Calu3 (cell line): ENCODE results near the gene ODAD3. TPM values are rescaled to one million over a fixed set of nuclear protein-coding genes. Genes with fewer than 3 reads are reported as not detected.
"Not testable (repeated sequence)": the region's sequence is repeated elsewhere in the genome, so short reads cannot be mapped to it uniquely, and the experiment has no call there.

Source experiments
- BruUV-seq: library from RNA; stranded (reverse); fragments of 400-500 nt; replicated peaks from 2 replicates; lab custom pipeline; 2021; lab: Mats Ljungman, UMichigan
- CTCF ChIA-PET: fragments of 300-600 bp; sonication (Branson Sonifier 250); formaldehyde crosslinking; loops from one replicate; lab custom pipeline; 2022; ENCODE audit warnings: antibody characterized with exemption; lab: Charles Lee
- DNase-seq: peaks from one replicate; pipeline ENCODE4 v3.0.0; 2022
- H3K27ac Mint-ChIP-seq: one replicate; pipeline ENCODE4 v1.8.0; 2022; ENCODE audit warnings: mixed read lengths; ENCODE audit not compliant: unreplicated experiment
- H3K27me3 Mint-ChIP-seq: one replicate; pipeline ENCODE4 v1.8.0; 2022; ENCODE audit warnings: mixed read lengths; ENCODE audit not compliant: unreplicated experiment
- H3K36me3 Mint-ChIP-seq: one replicate; pipeline ENCODE4 v1.8.0; 2022; ENCODE audit warnings: mild to moderate bottlenecking, moderate library complexity, mixed read lengths; ENCODE audit not compliant: insufficient read depth, unreplicated experiment
- H3K4me1 Mint-ChIP-seq: one replicate; pipeline ENCODE4 v1.8.0; 2022; ENCODE audit warnings: mild to moderate bottlenecking, low read depth, mixed read lengths; ENCODE audit not compliant: unreplicated experiment
- H3K4me3 Mint-ChIP-seq: one replicate; pipeline ENCODE4 v1.8.0; 2022; ENCODE audit warnings: mild to moderate bottlenecking, low read depth, moderate library complexity, mixed read lengths; ENCODE audit not compliant: unreplicated experiment
- H3K9me3 Mint-ChIP-seq: one replicate; pipeline ENCODE4 v1.8.0; 2022; ENCODE audit warnings: low read depth, mixed read lengths; ENCODE audit not compliant: unreplicated experiment
- CTCF ChIP-seq: fragments of 200-600 bp; IDR thresholded peaks from one replicate; pipeline ENCODE4 v1.8.0; 2022; ENCODE audit warnings: antibody characterized with exemption; ENCODE audit not compliant: unreplicated experiment
- intact Hi-C: fragments of 100-400 bp; cut with micrococcal nuclease; formaldehyde crosslinking; loops from one replicate; pipeline ENCODE4 v1.10.0; 2022; ENCODE audit not compliant: unreplicated experiment
- total RNA-seq: library from RNA; stranded (reverse); gene quantifications from 2 replicates; pipeline ENCODE4 v1.2.3, GENCODE V29; 2022

The ODAD3 gene
- total RNA-seq, 1 experiment from 2014 or later = not detected

- intact Hi-C loops = loop anchor here (5.0 kb wide), 2 partner anchors 36 to 89 kb away; partner anchors contain the start of gene RGL3
- peak; percentile 95 for DNase-seq
- Mint-ChIP-seq H3K9me3 (no peaks in the 10 kb centered on the region), H3K27ac (peak overlapping the region; percentile 90), H3K4me3 (peak overlapping the region; percentile 80), H3K4me1 (peaks cover 29% of the 10 kb centered on the region), H3K36me3 (peaks cover 41% of the 10 kb centered on the region), H3K27me3 (no peaks in the 10 kb centered on the region)
- no TSS peak for BruUV-seq
- peak; percentile 33 for TF ChIP-seq CTCF
- CTCF ChIA-PET = interaction anchor here (0.6 to 1.8 kb wide), 12 partner anchors 19 to 238 kb away, joined by 3 to 15 read pairs (median 4); partner anchors contain the start of genes CCDC159, ECSIT, KANK2 and ODAD3
These were observed 54.0 kb downstream of the ODAD3 start for GRCh38 chr19:11380653-11381537.

GRCh38 chr19:11379857-11380350 is 55.0 kb downstream of the ODAD3 start:
- peak overlapping the region; percentile 80 for H3K4me3 Mint-ChIP-seq
- no peaks in the 10 kb centered on the region for H3K27me3 Mint-ChIP-seq
- peaks cover 29% of the 10 kb centered on the region for H3K4me1 Mint-ChIP-seq
- H3K9me3 Mint-ChIP-seq = no peaks in the 10 kb centered on the region
- intact Hi-C loops = loop anchor here (5.0 to 10.0 kb wide), 3 partner anchors 37 to 88 kb away; partner anchors contain the start of gene RGL3
- no peak overlapping the region for H3K27ac Mint-ChIP-seq
- no peak for TF ChIP-seq CTCF
- DNase-seq = no peak
- CTCF ChIA-PET = no interaction called here
- H3K36me3 Mint-ChIP-seq = peaks cover 41% of the 10 kb centered on the region
- no TSS peak for BruUV-seq

GRCh38 chr19:11379269-11379845 is 55.6 kb downstream of the ODAD3 start:
- intact Hi-C loops = loop anchor here (10.0 kb wide), 1 partner anchor 55 kb away; no protein-coding TSS in a partner anchor

GRCh38 chr19:11378319-11379189 is 56.4 kb downstream of the ODAD3 start:
- no peak for TF ChIP-seq CTCF
- Mint-ChIP-seq H3K9me3 (no peaks in the 10 kb centered on the region), H3K27me3 (no peaks in the 10 kb centered on the region), H3K4me3 (no peak overlapping the region), H3K4me1 (peaks cover 29% of the 10 kb centered on the region), H3K27ac (peak overlapping the region; percentile 60), H3K36me3 (peaks cover 41% of the 10 kb centered on the region)
- intact Hi-C loops = loop anchor here (10.0 kb wide), 1 partner anchor 54 kb away; no protein-coding TSS in a partner anchor
- no TSS peak for BruUV-seq
- peak; percentile 45 for DNase-seq
- CTCF ChIA-PET = no interaction called here

More at GRCh38 chr19:11379269-11379845, 55.6 kb downstream of the ODAD3 start:
- Mint-ChIP-seq H3K4me1 (peaks cover 29% of the 10 kb centered on the region), H3K36me3 (peaks cover 41% of the 10 kb centered on the region)
- CTCF ChIA-PET, DNase-seq, H3K4me3 Mint-ChIP-seq, BruUV-seq, H3K9me3 Mint-ChIP-seq, H3K27me3 Mint-ChIP-seq, H3K27ac Mint-ChIP-seq: not testable (repeated sequence)
